Measurements from ENCODE around the gene SMCO2. TPM values are rescaled to one million over a fixed set of nuclear protein-coding genes. Genes with fewer than 3 reads are reported as not detected.

The SMCO2 gene
- total RNA-seq, 1 experiment from 2014 or later: not detected

GRCh38 chr12:27508736-27509431 lies 62.3 kb downstream of the SMCO2 start:
- DNase-seq: no peak
- H3K36me3 ChIP-seq: no peaks in the 10 kb centered on the region

GRCh38 chr12:27511031-27511722 lies 64.6 kb downstream of the SMCO2 start:
- DNase-seq: no peak
- peaks cover 7% of the 10 kb centered on the region for H3K9me3 ChIP-seq
- H3K36me3 ChIP-seq: no peaks in the 10 kb centered on the region
- H3K4me3 ChIP-seq: no peak overlapping the region
- no peaks in the 10 kb centered on the region for H3K27me3 ChIP-seq

More at GRCh38 chr12:27508736-27509431, 62.3 kb downstream of the SMCO2 start:
- H3K4me3 ChIP-seq: no peak overlapping the region
- peaks cover 7% of the 10 kb centered on the region for H3K9me3 ChIP-seq
- H3K27me3 ChIP-seq: no peaks in the 10 kb centered on the region

- Histone ChIP-seq H3K27me3 (no peaks in the 10 kb centered on the region), H3K4me3 (no peak overlapping the region), H3K36me3 (no peaks in the 10 kb centered on the region), H3K9me3 (peaks cover 4% of the 10 kb centered on the region)
- no peak for DNase-seq
Observed at GRCh38 chr12:27511723-27512045, 65.1 kb downstream of the SMCO2 start.

- H3K27me3 ChIP-seq: no peaks in the 10 kb centered on the region
- no peaks in the 10 kb centered on the region for H3K36me3 ChIP-seq
- H3K4me3 ChIP-seq: no peak overlapping the region
- H3K9me3 ChIP-seq: no peaks in the 10 kb centered on the region
- DNase-seq: no peak
Observed at GRCh38 chr12:27513155-27513824, 66.8 kb downstream of the SMCO2 start.

GRCh38 chr12:27515671-27516070 lies 69.1 kb downstream of the SMCO2 start:
- H3K4me3 ChIP-seq: no peak overlapping the region
- no peaks in the 10 kb centered on the region for H3K36me3 ChIP-seq
- DNase-seq: no peak
- H3K9me3 ChIP-seq: no peaks in the 10 kb centered on the region
- no peaks in the 10 kb centered on the region for H3K27me3 ChIP-seq

- DNase-seq: no peak
- Histone ChIP-seq H3K9me3 (no peaks in the 10 kb centered on the region), H3K36me3 (no peaks in the 10 kb centered on the region), H3K4me3 (no peak overlapping the region), H3K27me3 (no peaks in the 10 kb centered on the region)
Observed at GRCh38 chr12:27516625-27517024, 70.1 kb downstream of the SMCO2 start.

GRCh38 chr12:27517546-27517945 lies 71.0 kb downstream of the SMCO2 start:
- Histone ChIP-seq H3K4me3 (no peak overlapping the region), H3K36me3 (no peaks in the 10 kb centered on the region), H3K27me3 (no peaks in the 10 kb centered on the region), H3K9me3 (no peaks in the 10 kb centered on the region)
- no peak for DNase-seq

- H3K9me3 ChIP-seq: no peaks in the 10 kb centered on the region
- no peaks in the 10 kb centered on the region for H3K27me3 ChIP-seq
- no peak for DNase-seq
- no peak overlapping the region for H3K4me3 ChIP-seq
- no peaks in the 10 kb centered on the region for H3K36me3 ChIP-seq
Observed at GRCh38 chr12:27517961-27518665, 71.6 kb downstream of the SMCO2 start.

GRCh38 chr12:27521066-27521465 lies 74.5 kb downstream of the SMCO2 start:
- H3K9me3 ChIP-seq: no peaks in the 10 kb centered on the region; the same call in 1 of the 2 replicates
- peak; percentile 34 for DNase-seq
- no peak overlapping the region for H3K4me3 ChIP-seq
- no peaks in the 10 kb centered on the region for H3K27me3 ChIP-seq
- no peaks in the 10 kb centered on the region; the same call in 1 of the 2 replicates for H3K36me3 ChIP-seq

- Histone ChIP-seq H3K36me3 (no peaks in the 10 kb centered on the region; the same call in 1 of the 2 replicates), H3K4me3 (no peak overlapping the region), H3K27me3 (no peaks in the 10 kb centered on the region), H3K9me3 (no peaks in the 10 kb centered on the region; the same call in 1 of the 2 replicates)
- no peak for DNase-seq
Observed at GRCh38 chr12:27521981-27522380, 75.4 kb downstream of the SMCO2 start.

- H3K4me3 ChIP-seq: peak overlapping the region; percentile 89
- H3K36me3 ChIP-seq: no peaks in the 10 kb centered on the region; the same call in 1 of the 2 replicates
- DNase-seq: no peak
- no peaks in the 10 kb centered on the region; the same call in 1 of the 2 replicates for H3K9me3 ChIP-seq
- no peaks in the 10 kb centered on the region for H3K27me3 ChIP-seq
Observed at GRCh38 chr12:27523305-27523641, 76.7 kb downstream of the SMCO2 start.

- no peaks in the 10 kb centered on the region; the same call in none of the 2 replicates for H3K36me3 ChIP-seq
- H3K4me3 ChIP-seq: peak within 1 kb of the TSS; percentile 89
- no peaks in the 10 kb centered on the region for H3K27me3 ChIP-seq
- DNase-seq: peak; percentile 100
- H3K9me3 ChIP-seq: no peaks in the 10 kb centered on the region; the same call in 1 of the 2 replicates
Observed at GRCh38 chr12:27523642-27524493, 77.3 kb downstream of the SMCO2 start, which contains the start of gene PPFIBP1. Gene PPFIBP1 (plus strand): TSS chr12:27524206. CDS start chr12:27633397, 109,191 bp downstream.

GRCh38 chr12:27524494-27524835 lies 77.9 kb downstream of the SMCO2 start:
- H3K9me3 ChIP-seq: no peaks in the 10 kb centered on the region; the same call in 1 of the 2 replicates
- H3K36me3 ChIP-seq: no peaks in the 10 kb centered on the region; the same call in none of the 2 replicates
- H3K4me3 ChIP-seq: peak overlapping the region; percentile 89
- H3K27me3 ChIP-seq: no peaks in the 10 kb centered on the region
- DNase-seq: no peak

GRCh38 chr12:27524839-27525753 lies 78.6 kb downstream of the SMCO2 start:
- peak overlapping the region; percentile 89 for H3K4me3 ChIP-seq
- H3K36me3 ChIP-seq: no peaks in the 10 kb centered on the region; the same call in none of the 2 replicates
- peak; percentile 72 for DNase-seq
- H3K9me3 ChIP-seq: no peaks in the 10 kb centered on the region; the same call in 1 of the 2 replicates
- no peaks in the 10 kb centered on the region for H3K27me3 ChIP-seq

GRCh38 chr12:27527512-27527911 lies 81.0 kb downstream of the SMCO2 start:
- no peaks in the 10 kb centered on the region for H3K27me3 ChIP-seq
- no peaks in the 10 kb centered on the region; the same call in none of the 2 replicates for H3K36me3 ChIP-seq
- H3K9me3 ChIP-seq: no peaks in the 10 kb centered on the region; the same call in 1 of the 2 replicates
- H3K4me3 ChIP-seq: no peak overlapping the region
- no peak for DNase-seq

Data from MG63 (cell line).